GM21526 (cell line): ENCODE results near the gene SCYGR5.
"Not testable (repeated sequence)": the region's sequence is repeated elsewhere in the genome, so short reads cannot be mapped to it uniquely, and the experiment has no call there.

Experiments used
- ATAC-seq: cut with Tn5 transposase; IDR thresholded peaks from one replicate; pipeline ENCODE4 v1.9.1; 2021; ENCODE audit warnings: moderate library complexity; ENCODE audit not compliant: unreplicated experiment, low FRiP score

SCYGR5 gene

DNA sequence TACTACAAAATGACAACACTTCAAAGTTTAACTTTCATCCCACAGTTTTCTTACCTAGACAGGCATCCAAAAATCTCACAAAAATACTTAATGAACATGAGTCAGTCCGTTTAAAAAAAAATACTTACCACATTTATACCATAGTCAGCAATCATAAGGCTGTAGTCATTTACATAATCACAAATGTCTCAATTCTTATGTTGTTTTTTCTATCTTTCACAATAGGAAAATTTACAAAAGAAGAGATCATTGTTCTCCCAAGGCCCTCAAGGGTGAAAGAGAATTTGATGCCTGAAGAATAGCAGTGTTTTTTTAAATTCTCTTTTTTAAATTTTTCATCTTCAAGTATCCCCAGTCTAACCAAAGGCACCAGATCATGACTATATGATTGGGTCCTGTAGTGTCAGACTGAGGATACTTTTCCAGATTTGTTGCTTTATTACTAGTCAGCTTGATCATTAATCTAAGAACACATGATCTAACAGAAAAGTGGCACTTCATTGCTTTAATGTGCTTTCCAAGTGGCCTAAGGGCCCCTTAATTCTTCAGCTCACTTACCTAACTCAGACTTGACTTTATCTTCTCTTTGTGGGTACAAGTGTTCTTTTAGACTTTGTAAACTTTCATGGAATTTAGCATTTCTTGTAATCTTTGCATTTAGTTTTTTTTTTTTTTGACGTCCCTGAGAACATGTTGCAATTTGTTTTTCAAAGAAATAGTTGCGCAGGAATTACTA is 4.7 kb downstream of the SCYGR5 start:
- no peak for ATAC-seq

- not testable (repeated sequence) for ATAC-seq
Measured at GRCh38 chr2:227673620-227674019, 7.0 kb downstream of the SCYGR5 start.

- no peak for ATAC-seq
Measured at GRCh38 chr2:227674485-227674884, 7.9 kb downstream of the SCYGR5 start.

- no peak for ATAC-seq
Measured at GRCh38 chr2:227677928-227678327, 11.3 kb downstream of the SCYGR5 start.

- ATAC-seq, result no peak
Measured at GRCh38 chr2:227684258-227684657, 17.7 kb downstream of the SCYGR5 start.

DNA sequence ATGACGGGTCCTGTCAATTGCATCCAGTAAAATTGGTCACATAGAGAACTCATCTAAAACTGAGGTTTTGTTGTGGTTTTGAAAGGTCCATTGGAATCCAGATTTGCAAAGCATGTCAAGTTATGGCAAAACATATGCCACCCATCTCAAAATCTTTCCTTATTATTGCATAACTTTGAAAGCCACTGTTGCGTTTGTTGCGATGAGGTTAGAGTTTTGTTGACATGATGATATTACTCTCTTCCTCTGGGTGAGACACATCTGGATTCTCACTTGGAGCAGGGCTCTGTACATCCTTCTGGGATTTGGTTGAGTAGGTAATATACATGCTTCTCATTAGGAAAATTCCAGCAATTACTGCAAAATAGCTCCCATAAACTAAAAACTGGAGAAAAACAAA is 20.6 kb downstream of the SCYGR5 start:
- ATAC-seq, result no peak

DNA sequence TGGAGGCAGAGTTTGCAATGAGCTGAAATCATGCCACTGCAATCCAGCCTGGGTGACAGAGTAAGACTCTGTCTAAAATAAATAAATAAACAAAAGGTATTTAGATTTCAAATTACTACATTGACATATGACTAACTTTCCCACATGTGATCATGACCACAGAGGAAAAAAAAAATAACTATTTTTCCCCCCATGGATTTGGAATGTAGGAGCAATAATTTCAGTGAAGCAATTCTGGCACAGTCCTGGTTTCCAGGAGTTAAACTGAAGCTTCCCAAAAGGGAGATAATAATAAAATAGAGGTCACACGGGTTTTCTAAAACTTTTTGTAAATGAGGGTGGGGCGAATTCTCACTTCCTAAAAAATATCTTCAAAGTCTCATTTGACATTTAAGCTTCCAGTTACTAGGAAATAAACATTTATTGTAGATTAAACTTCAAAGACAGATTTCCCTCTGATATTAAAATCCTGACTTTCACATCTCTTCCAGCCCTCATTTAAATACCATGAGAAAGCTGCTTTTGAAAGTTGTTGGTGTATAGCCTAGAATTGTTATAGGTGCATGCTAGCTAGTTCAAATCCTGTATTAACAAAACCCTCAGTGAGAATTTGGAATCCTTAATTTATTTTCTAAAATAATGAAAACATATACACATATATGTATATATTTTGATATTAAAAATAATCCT is 30.5 kb downstream of the SCYGR5 start:
- ATAC-seq, result no peak

DNA sequence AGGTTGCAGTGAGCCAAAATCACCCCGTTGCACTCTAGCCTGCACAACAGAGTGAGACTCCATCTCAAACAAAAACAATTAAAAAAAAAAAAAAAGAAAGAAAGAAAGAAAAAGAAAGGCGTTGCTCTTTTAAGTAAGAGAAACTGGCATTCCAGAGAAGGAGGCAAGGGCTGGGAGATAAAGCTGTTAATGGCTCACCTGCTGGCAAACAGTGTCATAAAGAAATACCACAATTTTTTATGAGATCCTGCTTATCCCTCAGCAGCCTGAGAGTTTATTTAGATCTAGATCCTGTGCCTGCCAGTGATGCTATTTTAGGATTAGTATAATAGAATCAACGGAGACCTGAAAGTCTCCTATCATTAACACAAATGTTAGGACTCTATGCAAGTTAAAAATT is 35.0 kb downstream of the SCYGR5 start:
- ATAC-seq, result no peak

GRCh38 chr2:227703280-227703732 is 36.7 kb downstream of the SCYGR5 start:
- ATAC-seq, result no peak

- ATAC-seq, result no peak
Measured at GRCh38 chr2:227703961-227704360, 37.4 kb downstream of the SCYGR5 start.

- no peak for ATAC-seq
Measured at GRCh38 chr2:227706859-227707258, 40.3 kb downstream of the SCYGR5 start.

- no peak for ATAC-seq
Measured at GRCh38 chr2:227707390-227707789, 40.8 kb downstream of the SCYGR5 start.

- no peak for ATAC-seq
Measured at GRCh38 chr2:227710986-227711385, 44.4 kb downstream of the SCYGR5 start.

DNA sequence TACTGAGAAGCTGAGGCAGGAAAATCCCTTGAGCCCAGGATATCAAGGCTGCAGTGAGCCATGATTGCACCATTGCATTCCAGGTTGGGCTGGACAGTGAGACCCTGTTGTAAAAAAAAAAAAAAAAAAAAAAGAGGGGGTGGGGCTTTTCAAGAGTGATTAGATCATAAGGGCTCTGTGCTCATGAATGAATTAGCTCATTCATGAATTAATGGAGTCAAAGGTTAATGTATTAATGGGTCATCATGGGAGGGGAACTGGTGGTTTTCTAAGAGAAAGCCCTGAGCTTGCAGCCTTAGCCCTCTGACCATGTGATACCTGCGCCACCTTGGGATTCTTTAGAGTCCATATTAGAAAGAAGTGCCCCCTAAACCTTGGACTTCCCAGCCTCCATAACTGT is 46.7 kb downstream of the SCYGR5 start:
- no peak for ATAC-seq

GRCh38 chr2:227716501-227716900 is 49.9 kb downstream of the SCYGR5 start:
- no peak for ATAC-seq
